Suprapubic skin (tissue), 4 donors: ENCODE data around the gene RPA1. TPM values are rescaled to one million over a fixed set of nuclear protein-coding genes. Genes with fewer than 3 reads are reported as not detected.
A peak's percentile ranks its signal among the peaks of the same experiment; 100 is the strongest.

Experiments used
- DNase-seq, 2 donors: peaks; one replicate each; pipeline ENCODE4 v3.0.0-alpha.2; 2019; ENCODE audit warnings: low spot score in 2 of 2
- H3K27ac ChIP-seq: fragments of 200-600 bp; sonication (generic); one replicate; pipeline ENCODE4 v1.5.1; 2019
- H3K27me3 ChIP-seq: fragments of 200-600 bp; sonication (generic); one replicate; pipeline ENCODE4 v1.5.1; 2019
- H3K36me3 ChIP-seq: fragments of 200-600 bp; sonication (generic); one replicate; pipeline ENCODE4 v1.5.1; 2019
- H3K4me1 ChIP-seq: fragments of 200-600 bp; sonication (generic); one replicate; pipeline ENCODE4 v1.5.1; 2019
- H3K4me3 ChIP-seq: fragments of 200-600 bp; sonication (generic); one replicate; pipeline ENCODE4 v1.5.1; 2019; ENCODE audit warnings: mild to moderate bottlenecking
- H3K9me3 ChIP-seq: fragments of 200-600 bp; sonication (generic); one replicate; pipeline ENCODE4 v1.5.1; 2019
- CTCF ChIP-seq, 2 donors: fragments of 200-600 bp in 1 of 2; fragments of 450-650 bp in 1 of 2; sonication (generic) in 1 of 2; IDR thresholded peaks; one replicate each; pipeline ENCODE4 v1.5.1; 2016 to 2019; ENCODE audit warnings: antibody characterized with exemption in 2 of 2, mild to moderate bottlenecking in 1 of 2, moderate library complexity in 1 of 2
- EP300 ChIP-seq: sonication (generic); formaldehyde crosslinking; IDR thresholded peaks from one replicate; pipeline ENCODE4 v1.6.1; 2017; ENCODE audit warnings: antibody characterized with exemption
- POLR2A ChIP-seq, 2 donors: fragments of 450-650 bp; IDR thresholded peaks; one replicate each; pipeline ENCODE4 v1.6.1; 2017; ENCODE audit warnings: antibody characterized with exemption in 2 of 2, mild to moderate bottlenecking in 2 of 2, moderate library complexity in 2 of 2
- POLR2AphosphoS5 ChIP-seq, 3 donors: sonication (generic); formaldehyde crosslinking; IDR thresholded peaks; one replicate each; pipeline ENCODE4 v1.6.1; 2017; ENCODE audit warnings: antibody characterized with exemption in 3 of 3
- WGBS: methylation state at CpG from one replicate; pipeline ENCODE4 v1.1.5; 2018; 5-methylcytosine and 5-hydroxymethylcytosine counted together
- total RNA-seq, 4 donors: library from RNA; depleted of rRNA; stranded (reverse); fragments of >200 nt; gene quantifications; one replicate each; pipeline ENCODE4 v1.1.0, GENCODE V29; 2016

Gene RPA1
- total RNA-seq, 4 donors from 2014 or later: 27.6 to 58.2 (median 36.7) TPM

GRCh38 chr17:1865252-1866037 lies 35.6 kb downstream of the RPA1 start:
- no peak for DNase-seq
- WGBS: 64% methylated on average over 16 of the region's 17 CpGs
- Histone ChIP-seq H3K9me3 (no peaks in the 10 kb centered on the region), H3K27me3 (no peaks in the 10 kb centered on the region), H3K36me3 (peaks cover 29% of the 10 kb centered on the region), H3K4me1 (no peaks in the 10 kb centered on the region), H3K4me3 (no peak overlapping the region), H3K27ac (no peak overlapping the region)
- TF ChIP-seq CTCF (IDR thresholded peaks at IDR 0.05) (peak; percentile 50 to 57), EP300 (no peak), POLR2AphosphoS5 (IDR thresholded peaks at IDR 0.05) (no peak), POLR2A (IDR thresholded peaks at IDR 0.05) (no peak)

- TF ChIP-seq POLR2AphosphoS5 (IDR thresholded peaks at IDR 0.05): no peak
- TF ChIP-seq EP300: no peak
- no peak for TF ChIP-seq CTCF (IDR thresholded peaks at IDR 0.05)
- TF ChIP-seq POLR2A (IDR thresholded peaks at IDR 0.05): no peak
- H3K27me3 ChIP-seq: no peaks in the 10 kb centered on the region
- 97% methylated on average over 3 of the region's 3 CpGs for whole genome bisulfite sequencing
- H3K4me3 ChIP-seq: no peak overlapping the region
- DNase-seq: no peak
- no peak overlapping the region for H3K27ac ChIP-seq
- peaks cover 24% of the 10 kb centered on the region for H3K36me3 ChIP-seq
- no peaks in the 10 kb centered on the region for H3K9me3 ChIP-seq
- H3K4me1 ChIP-seq: no peaks in the 10 kb centered on the region
Measured at GRCh38 chr17:1867307-1867706, 37.5 kb downstream of the RPA1 start.

GRCh38 chr17:1868090-1868489 lies 38.3 kb downstream of the RPA1 start:
- H3K4me1 ChIP-seq: no peaks in the 10 kb centered on the region
- TF ChIP-seq EP300 (no peak), POLR2AphosphoS5 (IDR thresholded peaks at IDR 0.05) (no peak), CTCF (IDR thresholded peaks at IDR 0.05) (no peak), POLR2A (IDR thresholded peaks at IDR 0.05) (no peak)
- peaks cover 32% of the 10 kb centered on the region for H3K36me3 ChIP-seq
- DNase-seq: no peak
- WGBS: 90% methylated on average over 8 of the region's 8 CpGs
- no peak overlapping the region for H3K4me3 ChIP-seq
- H3K27ac ChIP-seq: no peak overlapping the region
- H3K27me3 ChIP-seq: no peaks in the 10 kb centered on the region
- no peaks in the 10 kb centered on the region for H3K9me3 ChIP-seq

GRCh38 chr17:1870592-1870991 lies 40.8 kb downstream of the RPA1 start:
- Histone ChIP-seq H3K4me1 (no peaks in the 10 kb centered on the region), H3K36me3 (peaks cover 52% of the 10 kb centered on the region), H3K4me3 (no peak overlapping the region), H3K9me3 (no peaks in the 10 kb centered on the region), H3K27me3 (no peaks in the 10 kb centered on the region), H3K27ac (no peak overlapping the region)
- TF ChIP-seq EP300 (no peak), POLR2AphosphoS5 (IDR thresholded peaks at IDR 0.05) (no peak), CTCF (IDR thresholded peaks at IDR 0.05) (no peak), POLR2A (IDR thresholded peaks at IDR 0.05) (no peak)
- no peak for DNase-seq
- WGBS: 72% methylated on average over 3 of the region's 3 CpGs

- no peak for DNase-seq
- Histone ChIP-seq H3K9me3 (no peaks in the 10 kb centered on the region), H3K27ac (no peak overlapping the region), H3K4me1 (no peaks in the 10 kb centered on the region), H3K27me3 (no peaks in the 10 kb centered on the region), H3K36me3 (peaks cover 62% of the 10 kb centered on the region), H3K4me3 (no peak overlapping the region)
- TF ChIP-seq CTCF (IDR thresholded peaks at IDR 0.05) (no peak), EP300 (no peak), POLR2A (IDR thresholded peaks at IDR 0.05) (no peak), POLR2AphosphoS5 (IDR thresholded peaks at IDR 0.05) (no peak)
- 70% methylated on average over 5 of the region's 5 CpGs for WGBS
Measured at GRCh38 chr17:1871756-1872155, 42.0 kb downstream of the RPA1 start.
